Jurkat, Clone E6-1 (cell line): ENCODE measurements around the gene CALY.

ENCODE experiments used
- DNase-seq: peaks from one replicate; pipeline ENCODE4 v3.0.0-alpha.2; 2011; ENCODE audit warnings: low read depth, low spot score
- H3K4me3 ChIP-seq: 2 replicates; pipeline ENCODE4 v1.5.1; 2011; ENCODE audit warnings: mild to moderate bottlenecking, low read length, control low read depth, moderate library complexity

CALY gene

DNA sequence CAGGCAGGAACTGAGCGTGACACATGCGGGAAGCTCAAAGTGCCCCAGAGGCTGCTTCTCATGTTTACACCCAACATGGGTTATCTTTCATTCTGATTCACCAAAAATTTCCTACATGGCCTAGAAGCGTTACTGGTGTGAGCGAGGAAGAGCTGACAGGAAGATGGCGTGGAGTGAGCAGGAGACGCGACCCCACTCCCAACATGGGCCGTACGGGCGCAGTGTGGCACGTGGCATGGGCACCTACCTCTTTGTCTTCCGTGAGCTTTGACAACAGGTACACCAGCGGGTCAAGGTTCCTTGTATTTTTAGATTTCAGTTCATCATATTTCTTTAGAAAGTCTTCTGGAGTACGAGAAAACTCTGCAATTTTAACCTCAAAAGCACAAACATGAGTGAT, 37.0 kb downstream of the CALY start:
- no peak overlapping the region for H3K4me3 ChIP-seq
- DNase-seq, result no peak

DNA sequence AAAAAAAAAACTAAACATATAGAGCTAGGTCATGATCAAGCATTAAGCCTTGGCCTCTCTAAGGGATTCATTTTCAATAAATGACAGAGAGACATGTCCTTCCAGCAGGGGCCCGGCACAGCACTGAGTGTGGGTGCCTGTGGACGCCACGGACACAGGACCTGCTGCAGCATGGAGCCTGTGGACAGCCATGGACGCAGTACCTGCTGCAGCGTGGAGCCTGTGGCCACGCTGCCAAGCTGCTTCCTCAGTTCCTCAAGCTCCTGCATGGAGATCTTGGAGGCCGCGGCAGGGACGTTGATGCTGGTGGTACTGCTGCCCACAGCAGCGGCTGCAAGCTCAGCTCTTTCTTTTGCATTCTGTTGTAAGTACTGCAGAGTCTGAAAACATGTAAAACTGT, 37.5 kb downstream of the CALY start:
- H3K4me3 ChIP-seq, result no peak overlapping the region
- DNase-seq, result no peak

DNA sequence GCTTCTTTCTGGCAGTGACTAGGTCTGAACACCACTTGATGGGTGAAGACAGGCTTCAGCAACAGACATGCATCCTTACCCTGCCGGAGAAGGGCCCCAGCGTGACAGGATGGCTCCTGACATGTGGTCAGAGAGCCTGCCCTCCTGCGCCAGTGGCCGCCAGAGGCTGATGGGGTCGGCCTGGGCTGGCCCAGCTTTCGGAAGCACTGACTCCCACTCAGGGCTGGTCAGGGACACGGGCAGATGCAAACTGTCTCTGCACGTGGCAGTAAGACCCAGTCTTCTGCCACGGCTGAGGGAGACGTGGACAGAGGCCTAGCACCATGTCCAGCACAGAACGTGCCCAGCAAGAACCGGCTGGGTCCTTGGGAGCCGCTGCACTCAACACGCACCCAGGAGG, 38.2 kb downstream of the CALY start:
- no peak for DNase-seq
- no peak overlapping the region for H3K4me3 ChIP-seq

DNA sequence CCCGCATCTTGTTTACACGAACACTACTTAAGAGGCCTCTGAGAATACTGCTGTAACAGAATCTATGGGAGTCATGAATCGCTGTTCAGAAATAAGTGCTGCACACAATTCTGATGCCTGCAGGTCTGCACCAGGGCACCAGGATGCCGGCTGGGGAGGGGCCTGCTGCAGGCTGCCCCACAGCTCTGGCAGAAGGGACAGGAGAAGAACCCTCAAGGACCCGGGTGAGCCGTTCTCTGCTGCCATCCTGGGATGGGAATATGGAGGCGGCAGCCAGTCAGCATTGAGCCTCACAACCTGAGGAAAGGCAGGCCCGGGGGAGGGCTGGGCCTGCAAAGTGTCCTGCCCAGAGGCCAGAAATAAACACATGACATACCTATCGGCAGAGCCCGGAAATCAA, 39.2 kb downstream of the CALY start:
- DNase-seq, result no peak
- H3K4me3 ChIP-seq, result no peak overlapping the region

DNA sequence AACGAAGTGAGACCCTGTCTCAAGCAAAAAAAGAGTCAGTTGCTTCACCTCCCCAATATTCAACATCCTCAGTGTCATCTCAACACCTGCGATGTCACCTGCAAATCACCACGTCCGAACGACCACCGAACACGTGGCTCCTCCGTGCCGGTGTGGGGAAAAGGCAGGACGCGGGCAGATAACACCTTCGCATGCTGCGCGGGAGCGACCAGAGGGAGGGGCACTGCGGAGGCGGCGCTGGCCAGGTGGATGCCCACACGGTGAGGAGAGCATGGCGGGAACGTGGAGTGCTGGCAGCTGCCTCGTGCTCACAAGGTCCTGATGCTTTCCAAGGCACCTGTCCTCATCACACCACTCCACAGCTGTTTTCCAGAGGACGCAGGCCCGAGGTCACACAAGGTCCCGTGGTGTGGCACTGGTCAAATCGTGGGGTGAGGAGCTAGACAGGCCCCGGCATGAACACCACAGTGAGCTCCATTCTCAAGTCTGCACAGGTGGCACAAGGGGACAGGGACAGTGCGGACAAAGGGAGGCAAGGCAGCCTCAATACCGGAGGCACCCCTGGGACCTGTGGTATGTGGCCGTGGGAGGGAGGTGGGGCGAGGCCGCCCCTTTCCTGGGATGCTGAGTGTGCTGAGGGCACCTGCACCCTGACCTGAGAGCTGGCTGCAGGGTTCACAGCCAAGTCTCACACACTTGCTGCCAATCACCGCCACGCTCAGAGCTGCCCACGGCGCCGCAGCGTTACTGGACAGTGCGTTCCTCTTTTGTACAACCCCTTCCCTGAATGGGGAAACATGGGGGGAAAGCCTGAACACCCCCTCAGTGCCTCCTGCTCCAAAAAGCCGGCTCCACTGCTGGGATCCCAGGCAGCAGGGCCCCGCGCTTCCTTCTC, 41.0 kb downstream of the CALY start:
- DNase-seq, result no peak
- H3K4me3 ChIP-seq, result no peak overlapping the region

DNA sequence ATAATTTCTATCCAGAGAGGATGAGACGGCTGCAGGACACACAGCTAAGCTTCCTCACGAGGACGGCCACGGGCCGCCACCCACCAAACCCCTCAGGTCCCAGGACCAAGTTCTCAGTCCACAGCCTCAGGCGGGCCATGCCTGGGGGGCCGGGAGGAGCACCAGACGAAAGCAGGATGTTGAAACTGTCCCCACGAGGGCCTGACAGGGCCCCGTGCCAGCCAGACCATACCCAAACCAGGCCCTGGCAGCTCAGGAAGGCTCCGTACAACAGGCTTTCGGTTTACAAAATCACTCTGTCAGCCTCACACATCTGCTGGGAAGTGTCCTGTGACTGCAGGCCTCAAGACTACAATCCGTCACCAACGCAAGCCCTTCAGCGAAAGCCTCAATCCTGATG, 42.5 kb downstream of the CALY start:
- no peak overlapping the region for H3K4me3 ChIP-seq
- no peak for DNase-seq

DNA sequence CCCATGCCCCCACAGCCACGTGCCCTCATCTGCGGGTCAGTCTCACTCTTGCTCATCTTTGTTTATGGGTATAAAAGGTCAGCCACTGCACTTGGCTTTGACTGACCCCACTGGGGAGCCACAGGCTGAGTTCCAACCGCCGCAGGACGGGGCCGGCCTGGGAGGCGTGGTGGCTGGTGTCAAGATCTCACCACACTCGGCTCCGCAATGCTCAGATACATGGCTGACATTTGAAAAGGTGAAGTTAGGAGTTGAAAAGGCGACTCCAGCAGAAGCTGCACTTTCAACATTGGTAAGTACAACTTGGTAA, 42.9 kb downstream of the CALY start:
- no peak overlapping the region for H3K4me3 ChIP-seq
- DNase-seq, result no peak

DNA sequence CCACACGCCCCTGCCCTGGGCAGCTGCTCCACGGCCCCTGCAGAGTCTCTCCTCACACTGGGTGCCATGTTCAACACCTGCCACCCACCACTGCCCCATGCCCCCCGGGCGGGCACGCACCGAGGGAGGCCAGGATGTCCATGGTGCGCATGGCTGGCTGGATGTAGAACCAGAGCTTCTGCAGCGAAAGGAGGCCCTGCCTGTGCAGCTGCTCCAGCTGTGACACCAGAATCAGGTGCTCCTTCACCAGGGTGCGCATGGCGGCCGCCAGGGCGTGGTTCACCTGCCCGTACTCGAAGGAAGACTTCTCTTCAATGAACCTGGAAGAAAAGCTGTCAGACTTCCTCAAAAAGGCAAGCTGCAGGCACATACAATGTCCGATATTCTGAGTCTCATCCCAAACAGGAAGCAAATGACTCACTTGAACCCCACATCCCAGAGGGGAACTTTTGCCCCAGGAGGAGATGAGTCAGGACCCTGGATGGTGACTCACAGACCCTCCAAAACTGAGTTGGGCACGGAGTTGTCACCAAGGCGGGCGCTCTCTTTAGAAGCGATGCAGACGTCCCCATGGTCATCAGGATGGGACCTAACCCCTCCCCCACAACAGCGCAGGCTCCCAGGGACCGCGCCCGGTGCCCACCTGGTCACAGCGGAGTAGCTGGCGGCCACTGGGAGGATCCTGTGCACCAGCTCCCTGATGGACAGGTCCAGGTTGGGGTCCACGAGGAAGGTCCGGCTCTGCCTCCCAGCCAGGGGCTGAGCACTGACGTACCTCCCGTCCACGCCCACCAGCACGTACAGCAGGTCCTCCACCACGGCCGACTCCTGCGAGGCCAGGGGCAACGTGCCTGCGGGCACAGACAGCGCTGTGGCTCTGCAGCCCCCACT, 43.5 kb downstream of the CALY start:
- no peak for DNase-seq
- no peak overlapping the region for H3K4me3 ChIP-seq

DNA sequence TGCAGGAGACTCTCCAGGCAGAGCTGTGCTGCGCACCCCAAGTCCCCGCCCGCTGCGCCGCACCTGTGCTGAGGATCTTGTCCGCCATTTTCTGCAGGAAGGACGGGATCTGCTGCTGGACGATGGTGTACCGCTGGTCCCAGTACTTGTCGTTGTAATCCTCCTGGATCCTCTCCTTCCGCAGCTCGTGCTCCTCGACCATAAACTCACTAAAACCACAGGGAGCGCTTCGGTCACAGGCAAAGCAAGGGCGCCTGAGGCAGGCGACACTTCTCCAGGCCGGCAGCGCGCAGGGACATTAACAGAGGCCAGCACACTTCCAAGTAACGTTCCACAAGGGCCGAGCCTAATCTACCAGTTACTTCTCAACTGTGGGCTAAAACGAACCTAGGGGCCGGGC, 46.9 kb downstream of the CALY start:
- DNase-seq, result no peak
- H3K4me3 ChIP-seq, result no peak overlapping the region

DNA sequence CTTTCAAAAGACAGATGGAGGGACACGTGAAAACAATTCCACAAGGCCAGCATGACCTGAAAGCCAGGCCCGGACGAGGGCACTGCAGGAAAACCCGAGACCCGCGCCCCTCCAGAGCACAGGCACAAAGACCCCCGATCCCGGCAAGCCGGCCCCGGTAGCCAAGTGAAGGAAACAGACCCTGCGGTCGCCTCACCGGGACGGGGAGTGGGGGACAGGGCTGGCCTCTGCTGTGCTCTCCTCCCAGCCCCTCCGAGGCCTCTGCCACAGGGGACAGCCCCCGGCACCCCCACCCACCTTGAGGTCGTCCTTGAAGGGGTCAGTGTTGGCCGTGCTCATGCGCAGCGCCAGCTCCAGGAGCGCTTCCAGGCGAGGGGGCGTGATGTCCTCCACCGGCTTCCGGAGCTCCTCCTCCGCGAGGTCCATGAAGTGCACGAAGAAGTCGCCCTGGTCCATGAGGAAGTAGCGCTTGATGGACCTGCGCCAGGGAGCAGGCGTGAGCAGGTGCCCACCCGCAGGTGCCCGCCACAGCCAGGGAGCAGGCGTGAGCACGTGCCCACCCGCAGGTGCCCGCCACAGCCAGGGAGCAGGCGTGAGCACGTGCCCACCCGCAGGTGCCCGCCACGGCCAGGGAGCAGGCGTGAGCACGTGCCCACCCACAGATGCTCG, 48.7 kb downstream of the CALY start:
- H3K4me3 ChIP-seq, result no peak overlapping the region
- DNase-seq, result no peak

DNA sequence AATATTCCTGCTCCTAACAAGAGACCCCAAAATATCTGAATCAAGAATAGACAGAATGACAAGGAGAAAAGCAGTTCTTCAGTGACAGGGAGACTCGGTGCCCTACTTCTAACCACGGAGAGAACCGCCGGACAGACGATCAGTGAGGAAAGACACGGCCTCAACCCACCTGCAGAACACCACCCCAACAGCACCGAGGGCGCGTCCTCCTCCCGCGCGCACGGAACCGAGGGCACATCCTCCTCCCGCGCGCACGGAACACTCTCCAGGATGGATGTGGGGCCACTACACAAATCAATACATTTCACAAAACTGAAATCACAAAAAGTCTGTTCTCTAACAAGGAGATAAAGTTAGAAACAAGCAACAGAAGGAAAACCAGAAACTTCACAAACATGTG, 50.3 kb downstream of the CALY start:
- no peak for DNase-seq
- H3K4me3 ChIP-seq, result no peak overlapping the region

DNA sequence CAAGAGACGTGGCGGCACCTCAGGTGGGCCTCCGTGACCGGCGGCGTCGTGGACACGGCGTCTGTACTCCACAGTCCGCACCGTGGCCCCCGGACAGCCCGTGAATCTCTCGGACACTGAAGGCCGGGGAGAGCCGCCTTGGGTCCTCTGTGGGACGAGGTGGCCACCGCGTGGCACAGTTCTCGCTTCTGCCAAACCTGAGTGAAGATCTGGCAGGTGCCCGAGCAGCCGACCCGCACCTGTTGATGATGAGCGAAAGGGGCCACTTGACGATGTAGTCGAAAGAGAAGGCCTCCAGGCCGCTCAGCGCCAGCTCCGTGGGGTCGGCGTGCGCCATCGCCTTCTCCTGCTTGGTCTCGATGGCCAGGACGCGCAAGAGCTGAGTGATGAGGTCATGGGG, 51.5 kb downstream of the CALY start:
- H3K4me3 ChIP-seq, result no peak overlapping the region
- no peak for DNase-seq

DNA sequence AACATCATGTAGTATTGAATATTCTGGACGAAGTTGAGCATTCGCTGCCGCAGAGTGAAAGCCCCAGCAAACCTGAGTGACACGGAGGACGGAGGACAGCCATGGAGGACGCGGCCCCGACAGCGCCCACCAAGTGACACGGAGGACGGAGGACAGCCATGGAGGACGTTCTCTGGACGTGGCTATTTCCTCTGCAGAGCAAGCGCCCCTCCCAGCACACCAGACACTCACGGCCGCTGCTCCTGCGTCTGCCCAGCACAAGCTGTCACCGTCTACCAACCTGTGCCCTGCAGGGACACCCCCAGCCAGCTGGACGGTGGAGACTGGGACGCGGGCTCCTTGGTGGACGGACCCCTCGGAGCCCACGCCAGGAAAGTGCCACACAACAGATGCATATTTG, 52.8 kb downstream of the CALY start:
- no peak for DNase-seq
- no peak overlapping the region for H3K4me3 ChIP-seq

DNA sequence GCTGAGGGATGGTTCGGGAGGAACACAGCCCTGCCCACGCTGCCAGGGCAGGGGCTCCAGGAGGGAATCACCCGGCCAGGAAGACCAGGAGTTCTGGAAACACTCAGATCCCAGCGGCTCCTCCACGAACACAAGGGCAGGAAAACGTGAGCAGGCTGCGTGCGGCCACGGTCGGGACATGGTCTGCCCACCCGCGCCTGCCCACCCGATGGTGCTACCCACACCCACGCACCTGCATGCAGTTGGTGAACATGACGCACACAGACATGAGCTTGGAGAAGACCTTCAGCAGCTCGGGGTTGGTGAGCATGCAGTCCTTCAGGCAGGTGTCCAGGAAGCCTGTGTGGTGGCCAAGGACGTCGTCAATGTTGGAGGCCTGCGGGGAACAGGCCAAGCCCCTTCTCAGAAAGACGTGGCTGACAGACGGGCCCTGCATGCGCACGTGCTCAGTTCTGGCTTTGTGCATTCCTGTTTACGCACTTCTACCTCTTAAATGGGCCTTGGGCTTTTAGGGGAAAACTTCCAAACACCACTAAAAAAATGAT, 53.8 kb downstream of the CALY start:
- DNase-seq, result no peak
- no peak overlapping the region for H3K4me3 ChIP-seq

DNA sequence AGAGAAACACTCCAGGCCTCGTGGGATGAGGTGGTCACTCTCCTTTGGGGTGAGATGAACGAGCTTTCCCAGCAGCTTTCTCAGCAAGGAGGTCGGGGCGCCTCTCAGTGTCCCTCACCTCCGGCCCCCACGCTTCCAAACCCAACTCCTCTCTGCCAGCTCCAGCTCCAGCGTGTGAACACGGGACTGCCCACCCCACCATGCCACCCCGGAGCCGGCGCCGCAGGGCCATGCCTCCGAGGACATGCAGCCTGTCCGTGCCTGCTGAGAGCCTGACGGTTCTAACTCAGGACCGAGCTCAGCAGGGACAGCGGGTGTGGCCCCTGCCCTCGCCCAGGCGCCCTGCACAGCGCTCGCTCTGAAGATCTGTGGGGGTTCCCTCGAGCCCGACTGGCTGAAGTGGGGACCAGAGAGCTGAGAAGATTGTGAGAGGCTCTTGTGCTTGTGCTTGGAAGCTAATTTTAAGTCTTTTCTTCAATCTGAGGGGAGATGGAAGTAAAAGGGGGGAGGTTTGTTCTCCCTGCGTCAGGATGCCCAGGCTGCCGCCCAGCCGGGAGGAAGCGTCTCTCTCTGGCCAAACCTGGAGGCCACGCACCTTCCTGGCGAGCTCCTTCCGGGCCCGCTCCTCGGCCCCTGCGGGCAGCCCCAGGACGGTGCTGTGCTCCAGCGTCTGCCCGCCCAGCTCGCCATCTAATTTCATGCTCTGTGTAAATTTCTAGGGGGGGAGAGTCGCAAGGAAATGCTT, 54.9 kb downstream of the CALY start:
- H3K4me3 ChIP-seq, result no peak overlapping the region
- DNase-seq, result no peak

DNA sequence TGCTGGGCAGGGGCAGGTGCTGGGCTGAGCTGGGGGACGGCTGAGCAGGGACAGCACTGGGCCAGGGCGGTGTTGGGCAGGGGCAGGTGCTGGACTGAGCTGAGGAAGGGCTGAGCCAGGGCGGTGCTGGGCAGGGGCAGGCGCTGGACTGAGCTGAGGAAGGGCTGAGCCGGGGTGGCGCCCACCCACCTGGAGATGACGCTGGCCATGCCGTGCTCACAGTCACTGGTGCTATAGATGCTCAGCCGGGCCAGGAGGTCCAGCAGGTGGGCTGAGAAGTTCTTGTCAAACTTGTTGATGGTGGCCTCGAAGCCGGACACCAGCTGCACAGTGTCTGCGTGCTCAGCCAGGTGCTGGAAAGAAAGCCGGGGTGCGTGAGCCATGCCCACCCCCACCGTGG, 55.6 kb downstream of the CALY start:
- no peak for DNase-seq
- no peak overlapping the region for H3K4me3 ChIP-seq

DNA sequence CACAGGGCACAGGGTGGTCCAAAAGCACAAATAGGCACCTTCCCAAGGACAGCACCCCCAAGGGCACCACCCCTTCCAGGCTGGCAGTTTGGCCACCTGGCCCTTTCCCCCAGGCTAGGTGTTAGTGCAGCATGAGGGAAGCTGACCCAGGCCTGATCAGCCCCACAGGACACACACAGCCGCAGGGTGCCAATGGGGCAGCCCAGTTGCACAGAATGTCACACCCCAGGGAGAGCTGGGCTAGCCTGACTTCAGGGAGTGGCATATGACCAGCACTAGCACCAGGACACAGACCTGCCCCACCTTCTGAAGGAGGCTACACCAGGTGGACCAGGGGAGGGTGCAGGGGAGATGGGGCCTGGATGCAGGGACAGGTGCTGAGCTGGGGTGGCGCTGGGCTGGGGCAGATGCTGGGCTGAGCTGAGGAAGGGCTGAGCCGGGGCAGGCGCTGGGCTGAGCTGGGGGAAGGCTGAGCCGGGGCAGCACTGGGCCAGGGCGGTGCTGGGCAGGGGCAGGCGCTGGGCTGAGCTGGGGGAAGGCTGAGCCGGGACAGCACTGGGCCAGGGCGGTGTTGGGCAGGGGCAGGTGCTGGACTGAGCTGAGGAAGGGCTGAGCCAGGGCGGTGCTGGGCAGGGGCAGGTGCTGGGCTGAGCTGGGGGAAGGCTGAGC, 56.2 kb downstream of the CALY start:
- H3K4me3 ChIP-seq, result no peak overlapping the region
- no peak for DNase-seq

DNA sequence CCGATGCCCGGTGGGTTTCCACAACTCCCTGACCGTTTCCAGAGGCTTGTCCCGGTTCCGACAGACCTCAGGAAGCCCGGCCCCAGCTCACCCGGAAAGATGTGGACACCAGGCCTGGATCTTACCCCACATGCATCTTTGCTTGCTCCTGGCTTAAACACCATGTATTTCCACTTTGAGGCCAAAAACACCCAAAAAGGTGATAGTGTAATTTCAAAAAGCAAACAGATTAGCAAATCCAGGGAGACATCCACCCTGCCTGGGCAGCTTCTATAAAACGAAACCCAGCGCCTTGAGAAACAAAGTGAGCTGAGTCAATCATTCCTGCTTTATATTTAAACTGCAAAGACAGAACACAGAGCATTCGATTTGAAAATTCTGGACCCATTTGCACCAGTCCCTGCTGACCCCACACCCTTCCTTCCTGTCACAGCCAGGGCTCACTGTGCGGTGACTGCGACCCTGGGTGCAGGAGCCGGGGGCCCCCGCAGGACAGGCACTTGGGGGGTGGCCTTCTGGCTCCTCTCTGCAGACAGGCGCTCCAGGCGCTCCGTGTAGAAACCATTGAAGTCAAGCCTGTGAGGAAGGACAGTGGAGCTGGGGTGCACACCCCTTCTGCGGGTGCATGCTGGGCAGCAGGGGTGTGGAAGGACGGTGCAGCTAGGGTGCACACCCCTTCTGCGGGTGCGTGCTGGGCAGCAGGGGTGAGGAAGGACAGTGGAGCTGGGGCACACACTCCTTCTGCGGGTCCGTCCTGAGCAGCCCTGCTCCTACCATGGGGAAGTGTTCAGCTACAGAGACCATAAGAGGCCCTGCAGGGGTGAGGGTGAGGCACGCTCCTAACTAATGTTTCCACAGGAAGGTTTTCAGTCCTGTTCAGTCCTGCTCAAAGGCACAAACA, 57.1 kb downstream of the CALY start:
- DNase-seq, result no peak

More for the DNA sequence above, 57.1 kb downstream of the CALY start:
- no peak overlapping the region for H3K4me3 ChIP-seq
